Measurements from ENCODE around the gene OR2S2. TPM values are rescaled to one million over a fixed set of nuclear protein-coding genes. Genes with fewer than 3 reads are reported as not detected.

The OR2S2 gene
- total RNA-seq, 1 experiment from 2014 or later: not detected

GRCh38 chr9:35932735-35933134 is 25.2 kb downstream of the OR2S2 start:
- Histone ChIP-seq H3K4me1 (ENCODE audit: control insufficient read depth, insufficient read depth, low read length) (no peaks in the 10 kb centered on the region), H3K27me3 (ENCODE audit: control insufficient read depth, insufficient read depth, low read length) (no peaks in the 10 kb centered on the region), H3K36me3 (ENCODE audit: control insufficient read depth, insufficient read depth, low read length) (no peaks in the 10 kb centered on the region), H3K4me3 (ENCODE audit: low read depth in 2 of 2, low read length in 2 of 2) (no peak overlapping the region), H3K27ac (ENCODE audit: low read length) (no peak overlapping the region), H3K9me3 (ENCODE audit: control insufficient read depth, insufficient read depth, low read depth, low read length) (no peaks in the 10 kb centered on the region)
- ATAC-seq (no peak), DNase-seq (ENCODE audit: low read depth, low spot score) (no peak)
- intact Hi-C loops (cut with micrococcal nuclease; ENCODE audit: unreplicated experiment) (no loop called here), in situ Hi-C loops (cut with HindIII; ENCODE audit: low pct_unique_long_range_greater_than_20kb, low sequenced_read_pairs) (no loop called here)
- CTCF ChIA-PET: interaction anchor here (0.6 kb wide), 1 partner anchor 14 kb away, joined by 7 read pairs; no protein-coding TSS in a partner anchor
- no TSS peak for BruUV-seq (replicated peaks)
- TF ChIP-seq, protein P1, sequence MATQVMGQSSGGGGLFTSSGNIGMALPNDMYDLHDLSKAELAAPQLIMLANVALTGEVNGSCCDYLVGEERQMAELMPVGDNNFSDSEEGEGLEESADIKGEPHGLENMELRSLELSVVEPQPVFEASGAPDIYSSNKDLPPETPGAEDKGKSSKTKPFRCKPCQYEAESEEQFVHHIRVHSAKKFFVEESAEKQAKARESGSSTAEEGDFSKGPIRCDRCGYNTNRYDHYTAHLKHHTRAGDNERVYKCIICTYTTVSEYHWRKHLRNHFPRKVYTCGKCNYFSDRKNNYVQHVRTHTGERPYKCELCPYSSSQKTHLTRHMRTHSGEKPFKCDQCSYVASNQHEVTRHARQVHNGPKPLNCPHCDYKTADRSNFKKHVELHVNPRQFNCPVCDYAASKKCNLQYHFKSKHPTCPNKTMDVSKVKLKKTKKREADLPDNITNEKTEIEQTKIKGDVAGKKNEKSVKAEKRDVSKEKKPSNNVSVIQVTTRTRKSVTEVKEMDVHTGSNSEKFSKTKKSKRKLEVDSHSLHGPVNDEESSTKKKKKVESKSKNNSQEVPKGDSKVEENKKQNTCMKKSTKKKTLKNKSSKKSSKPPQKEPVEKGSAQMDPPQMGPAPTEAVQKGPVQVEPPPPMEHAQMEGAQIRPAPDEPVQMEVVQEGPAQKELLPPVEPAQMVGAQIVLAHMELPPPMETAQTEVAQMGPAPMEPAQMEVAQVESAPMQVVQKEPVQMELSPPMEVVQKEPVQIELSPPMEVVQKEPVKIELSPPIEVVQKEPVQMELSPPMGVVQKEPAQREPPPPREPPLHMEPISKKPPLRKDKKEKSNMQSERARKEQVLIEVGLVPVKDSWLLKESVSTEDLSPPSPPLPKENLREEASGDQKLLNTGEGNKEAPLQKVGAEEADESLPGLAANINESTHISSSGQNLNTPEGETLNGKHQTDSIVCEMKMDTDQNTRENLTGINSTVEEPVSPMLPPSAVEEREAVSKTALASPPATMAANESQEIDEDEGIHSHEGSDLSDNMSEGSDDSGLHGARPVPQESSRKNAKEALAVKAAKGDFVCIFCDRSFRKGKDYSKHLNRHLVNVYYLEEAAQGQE (IDR thresholded peaks at IDR 0.05; ENCODE audit: insufficient read depth in 1 of 2, low read depth in 2 of 2, low read length in 1 of 2): no peak
- no peak for TF ChIP-seq SIN3A (IDR thresholded peaks at IDR 0.05; ENCODE audit: borderline replicate concordance, insufficient read depth, low read depth, low read length)
- TF ChIP-seq POLR2AphosphoS5 (IDR thresholded peaks at IDR 0.05; ENCODE audit: low read depth, low read length): no peak
- no peak for TF ChIP-seq CTCF (IDR thresholded peaks at IDR 0.05)
- no peak for TF ChIP-seq TCF7L2 (IDR thresholded peaks at IDR 0.05; ENCODE audit: low read depth, low read length)
- POLR2A ChIA-PET: no interaction called here

DNA sequence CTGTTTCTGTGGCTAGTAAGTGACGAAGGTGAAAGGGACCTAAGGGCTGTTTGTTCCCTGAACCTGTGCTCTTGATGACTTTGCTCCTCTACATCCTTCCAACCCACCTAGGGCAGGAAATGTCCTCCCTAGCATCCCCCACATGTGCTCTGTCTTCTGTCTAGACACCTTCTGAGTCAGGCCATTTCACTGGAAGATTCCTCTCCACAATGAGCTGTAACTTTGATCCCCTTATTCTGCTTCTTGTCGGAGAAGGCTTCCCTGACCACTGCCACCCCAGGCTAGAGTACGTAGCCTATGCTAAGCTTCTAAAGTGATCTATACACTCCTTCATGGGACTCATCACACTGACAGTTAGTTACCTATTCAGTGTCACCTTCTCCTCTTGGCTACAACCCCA is 27.0 kb downstream of the OR2S2 start:
- no TSS peak for BruUV-seq (replicated peaks)
- ATAC-seq: no peak
- H3K27me3 ChIP-seq (ENCODE audit: control insufficient read depth, insufficient read depth, low read length): no peaks in the 10 kb centered on the region
- H3K9me3 ChIP-seq (ENCODE audit: control insufficient read depth, insufficient read depth, low read depth, low read length): no peaks in the 10 kb centered on the region
- ChIA-PET CTCF (no interaction called here), POLR2A (interaction anchor here (0.6 kb wide), 1 partner anchor 8 kb away, joined by 4 read pairs; no protein-coding TSS in a partner anchor)
- H3K4me3 ChIP-seq (ENCODE audit: low read depth in 2 of 2, low read length in 2 of 2): no peak overlapping the region
- DNase-seq (ENCODE audit: low read depth, low spot score): no peak
- intact Hi-C loops (cut with micrococcal nuclease; ENCODE audit: unreplicated experiment) (no loop called here), in situ Hi-C loops (cut with HindIII; ENCODE audit: low pct_unique_long_range_greater_than_20kb, low sequenced_read_pairs) (no loop called here)
- no peaks in the 10 kb centered on the region for H3K36me3 ChIP-seq (ENCODE audit: control insufficient read depth, insufficient read depth, low read length)
- no peaks in the 10 kb centered on the region for H3K4me1 ChIP-seq (ENCODE audit: control insufficient read depth, insufficient read depth, low read length)
- no peak for TF ChIP-seq SIN3A (IDR thresholded peaks at IDR 0.05; ENCODE audit: borderline replicate concordance, insufficient read depth, low read depth, low read length)
- no peak for TF ChIP-seq POLR2AphosphoS5 (IDR thresholded peaks at IDR 0.05; ENCODE audit: low read depth, low read length)
- TF ChIP-seq TCF7L2 (IDR thresholded peaks at IDR 0.05; ENCODE audit: low read depth, low read length): no peak
- TF ChIP-seq CTCF (IDR thresholded peaks at IDR 0.05): no peak
- TF ChIP-seq, protein P1 (IDR thresholded peaks at IDR 0.05; ENCODE audit: insufficient read depth in 1 of 2, low read depth in 2 of 2, low read length in 1 of 2): no peak
- H3K27ac ChIP-seq (ENCODE audit: low read length): no peak overlapping the region
